Osteocyte (in vitro differentiated cells): ENCODE results near the gene POLG. TPM values are rescaled to one million over a fixed set of nuclear protein-coding genes. Genes with fewer than 3 reads are reported as not detected.

ENCODE experiments used
- DNase-seq: peaks from one replicate; pipeline ENCODE4 v3.0.0; 2021; ENCODE audit warnings: mixed read lengths; ENCODE audit not compliant: unreplicated experiment; ENCODE audit errors: extremely low spot score
- H3K27ac Mint-ChIP-seq: one replicate; pipeline ENCODE4 v1.8.0; 2021; ENCODE audit warnings: mild to moderate bottlenecking, mixed read lengths; ENCODE audit not compliant: unreplicated experiment
- H3K27me3 Mint-ChIP-seq: one replicate; pipeline ENCODE4 v1.8.0; 2021; ENCODE audit warnings: mixed read lengths; ENCODE audit not compliant: unreplicated experiment
- H3K36me3 Mint-ChIP-seq: one replicate; pipeline ENCODE4 v1.8.0; 2021; ENCODE audit warnings: mixed read lengths; ENCODE audit not compliant: unreplicated experiment
- H3K4me1 Mint-ChIP-seq: one replicate; pipeline ENCODE4 v1.8.0; 2021; ENCODE audit warnings: mixed read lengths; ENCODE audit not compliant: unreplicated experiment
- H3K4me3 Mint-ChIP-seq: one replicate; pipeline ENCODE4 v1.8.0; 2021; ENCODE audit warnings: mild to moderate bottlenecking, moderate library complexity, mixed read lengths; ENCODE audit not compliant: unreplicated experiment
- H3K9me3 Mint-ChIP-seq: one replicate; pipeline ENCODE4 v1.8.0; 2021; ENCODE audit warnings: mixed read lengths; ENCODE audit not compliant: unreplicated experiment
- total RNA-seq: library from RNA; stranded (reverse); gene quantifications from 2 replicates; pipeline ENCODE4 v1.2.1, GENCODE V29; 2021
- TF ChIP-seq, protein P1 (sequence below): fragments of 200-600 bp; sonication (generic); IDR thresholded peaks from 2 replicates; pipeline ENCODE4 v1.5.0; 2021; ENCODE audit warnings: antibody characterized with exemption, mild to moderate bottlenecking, moderate library complexity

Gene POLG
- total RNA-seq, 1 donor from 2014 or later, result 60.8 TPM

DNA sequence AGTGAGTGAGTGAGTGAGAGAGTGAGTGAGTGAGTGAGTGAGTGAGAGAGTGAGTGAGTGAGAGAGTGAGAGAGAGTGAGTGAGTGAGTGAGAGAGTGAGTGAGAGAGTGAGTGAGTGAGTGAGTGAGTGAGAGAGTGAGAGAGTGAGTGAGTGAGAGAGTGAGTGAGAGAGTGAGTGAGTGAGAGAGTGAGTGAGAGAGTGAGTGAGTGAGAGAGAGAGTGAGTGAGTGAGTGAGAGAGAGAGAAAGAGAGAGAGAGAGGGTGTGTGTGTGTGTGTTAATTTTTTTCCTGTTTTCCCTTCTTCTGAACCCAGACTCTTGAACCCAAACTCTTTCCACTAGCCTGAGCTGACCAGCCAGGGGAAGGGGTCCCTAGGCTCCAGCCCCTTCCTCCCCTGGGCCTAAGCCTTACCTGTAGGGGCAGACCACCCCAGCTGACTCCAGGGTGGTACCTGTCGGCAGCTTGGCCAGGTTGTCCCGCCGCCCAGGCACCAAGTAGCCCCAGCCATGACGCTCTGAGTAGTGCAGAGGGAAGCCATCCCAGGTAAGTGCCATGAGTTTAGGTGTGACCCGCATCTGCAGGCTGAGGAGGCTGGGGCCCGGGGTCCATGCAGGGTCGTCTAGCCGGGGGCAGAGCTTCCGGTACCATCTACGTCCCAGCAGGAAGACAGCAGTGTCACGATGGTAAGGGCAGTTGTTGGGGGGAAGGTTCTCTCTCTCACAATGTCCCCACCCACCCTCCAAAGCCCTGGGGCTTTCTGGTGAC lies 9.4 kb downstream of the POLG start:
- Mint-ChIP-seq H3K4me1 (no peaks in the 10 kb centered on the region), H3K4me3 (no peak overlapping the region), H3K27me3 (no peaks in the 10 kb centered on the region), H3K36me3 (peaks cover 53% of the 10 kb centered on the region), H3K9me3 (no peaks in the 10 kb centered on the region), H3K27ac (no peak overlapping the region)
- TF ChIP-seq, protein P1, sequence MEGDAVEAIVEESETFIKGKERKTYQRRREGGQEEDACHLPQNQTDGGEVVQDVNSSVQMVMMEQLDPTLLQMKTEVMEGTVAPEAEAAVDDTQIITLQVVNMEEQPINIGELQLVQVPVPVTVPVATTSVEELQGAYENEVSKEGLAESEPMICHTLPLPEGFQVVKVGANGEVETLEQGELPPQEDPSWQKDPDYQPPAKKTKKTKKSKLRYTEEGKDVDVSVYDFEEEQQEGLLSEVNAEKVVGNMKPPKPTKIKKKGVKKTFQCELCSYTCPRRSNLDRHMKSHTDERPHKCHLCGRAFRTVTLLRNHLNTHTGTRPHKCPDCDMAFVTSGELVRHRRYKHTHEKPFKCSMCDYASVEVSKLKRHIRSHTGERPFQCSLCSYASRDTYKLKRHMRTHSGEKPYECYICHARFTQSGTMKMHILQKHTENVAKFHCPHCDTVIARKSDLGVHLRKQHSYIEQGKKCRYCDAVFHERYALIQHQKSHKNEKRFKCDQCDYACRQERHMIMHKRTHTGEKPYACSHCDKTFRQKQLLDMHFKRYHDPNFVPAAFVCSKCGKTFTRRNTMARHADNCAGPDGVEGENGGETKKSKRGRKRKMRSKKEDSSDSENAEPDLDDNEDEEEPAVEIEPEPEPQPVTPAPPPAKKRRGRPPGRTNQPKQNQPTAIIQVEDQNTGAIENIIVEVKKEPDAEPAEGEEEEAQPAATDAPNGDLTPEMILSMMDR, result no peak
- DNase-seq, result no peak

GRCh38 chr15:89323825-89324224 lies 10.8 kb downstream of the POLG start:
- Mint-ChIP-seq H3K27ac (no peak overlapping the region), H3K36me3 (peaks cover 59% of the 10 kb centered on the region), H3K4me1 (no peaks in the 10 kb centered on the region), H3K4me3 (no peak overlapping the region), H3K27me3 (no peaks in the 10 kb centered on the region), H3K9me3 (no peaks in the 10 kb centered on the region)
- TF ChIP-seq, protein P1, result no peak
- no peak for DNase-seq

GRCh38 chr15:89322822-89323221 lies 11.8 kb downstream of the POLG start:
- H3K4me3 Mint-ChIP-seq, result no peak overlapping the region

DNA sequence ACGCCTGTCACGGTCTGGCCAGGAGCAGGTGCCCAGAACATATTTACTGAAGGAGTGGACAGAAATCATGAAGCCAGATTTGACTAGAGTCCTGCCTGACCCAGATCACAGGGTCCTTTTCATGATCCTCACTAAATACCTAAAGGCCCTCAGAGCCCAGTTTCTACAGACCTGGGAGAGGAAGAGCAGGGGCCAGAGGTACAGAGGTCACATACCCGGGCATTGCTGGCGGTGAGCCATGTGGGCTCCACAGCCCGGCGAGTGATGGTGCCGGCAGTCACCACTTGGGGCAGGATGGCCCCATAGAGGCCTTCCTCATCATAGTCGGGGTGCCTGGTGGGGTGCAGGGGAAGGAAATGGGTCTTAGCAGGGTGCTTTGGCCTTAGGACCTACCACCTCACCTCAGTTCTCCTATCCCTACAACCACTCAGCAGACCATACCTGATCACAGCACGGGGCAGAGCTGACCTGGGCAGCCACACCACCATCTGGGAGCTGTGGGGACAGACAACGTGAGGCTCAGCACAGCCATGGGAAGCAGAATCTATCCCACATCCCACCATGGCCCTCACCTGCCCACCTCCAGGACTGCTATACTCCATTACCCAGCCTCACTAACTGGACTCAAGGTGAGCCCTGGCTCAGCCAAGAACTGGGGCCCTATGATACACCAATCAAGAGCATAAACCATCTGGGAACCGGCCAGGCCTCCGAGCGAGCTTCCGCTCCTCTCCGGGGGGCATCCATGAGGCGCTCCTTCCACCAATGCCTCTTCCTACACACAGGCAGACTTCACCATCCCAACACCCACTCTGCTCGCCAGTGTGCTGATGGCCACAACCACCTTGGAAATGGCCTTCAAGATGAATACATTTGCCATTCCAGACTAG lies 12.9 kb downstream of the POLG start:
- H3K36me3 Mint-ChIP-seq, result peaks cover 60% of the 10 kb centered on the region

More at GRCh38 chr15:89322822-89323221, 11.8 kb downstream of the POLG start:
- Mint-ChIP-seq H3K27me3 (no peaks in the 10 kb centered on the region), H3K4me1 (no peaks in the 10 kb centered on the region), H3K9me3 (no peaks in the 10 kb centered on the region), H3K36me3 (peaks cover 62% of the 10 kb centered on the region), H3K27ac (no peak overlapping the region)
- no peak for DNase-seq
- TF ChIP-seq, protein P1, result no peak

More for the DNA sequence above, 12.9 kb downstream of the POLG start:
- no peak for DNase-seq
- Mint-ChIP-seq H3K4me1 (no peaks in the 10 kb centered on the region), H3K27ac (no peak overlapping the region), H3K9me3 (no peaks in the 10 kb centered on the region), H3K4me3 (no peak overlapping the region), H3K27me3 (no peaks in the 10 kb centered on the region)
- TF ChIP-seq, protein P1, result no peak
